HUES48 (cell line): ENCODE measurements around the gene STK38.

Experiments
- H3K27ac ChIP-seq: one replicate; pipeline ENCODE4 v1.7.0; 2013; ENCODE audit warnings: low read depth, low read length, inconsistent platforms
- H3K27me3 ChIP-seq: 2 replicates; pipeline ENCODE4 v1.6.1; 2013; ENCODE audit warnings: mild to moderate bottlenecking, low read length; ENCODE audit not compliant: control insufficient read depth, insufficient read depth
- H3K36me3 ChIP-seq: 2 replicates; pipeline ENCODE4 v1.6.1; 2013; ENCODE audit warnings: low read length; ENCODE audit not compliant: control insufficient read depth, insufficient read depth
- H3K4me1 ChIP-seq: 2 replicates; pipeline ENCODE4 v1.6.1; 2013; ENCODE audit warnings: mild to moderate bottlenecking, low read length; ENCODE audit not compliant: control insufficient read depth, insufficient read depth
- H3K4me3 ChIP-seq: 2 replicates; pipeline ENCODE4 v1.5.1; 2013; ENCODE audit warnings: mild to moderate bottlenecking, low read depth, low read length
- H3K9ac ChIP-seq: 2 replicates; pipeline ENCODE4 v1.6.1; 2013; ENCODE audit warnings: mild to moderate bottlenecking, low read depth, low read length, moderate library complexity
- H3K9me3 ChIP-seq: 2 replicates; pipeline ENCODE4 v1.6.1; 2013; ENCODE audit warnings: low read length; ENCODE audit not compliant: control insufficient read depth, insufficient read depth

Gene STK38

DNA sequence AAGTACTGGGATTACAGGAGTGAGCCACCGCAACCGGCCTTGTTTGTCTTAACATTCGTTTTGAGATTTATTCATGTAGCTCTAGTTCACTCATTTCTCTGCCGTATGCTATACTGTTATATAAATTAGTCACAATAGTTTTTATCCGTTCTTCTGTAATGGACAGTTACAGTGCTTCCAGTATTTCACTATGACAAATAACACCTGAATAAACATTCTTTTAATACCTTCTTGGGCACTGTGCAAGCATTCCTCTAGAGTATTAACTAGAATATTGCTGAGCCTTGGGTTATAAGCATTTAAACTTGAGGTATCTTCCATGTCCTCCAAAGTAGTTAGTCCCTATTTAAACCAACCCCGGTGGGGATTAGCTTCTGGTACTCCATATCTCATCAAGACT lies 45.6 kb downstream of the STK38 start:
- Histone ChIP-seq H3K27me3 (no peaks in the 10 kb centered on the region), H3K36me3 (peaks cover 58% of the 10 kb centered on the region), H3K27ac (no peak overlapping the region), H3K4me1 (no peaks in the 10 kb centered on the region), H3K9ac (no peak overlapping the region), H3K9me3 (no peaks in the 10 kb centered on the region), H3K4me3 (no peak overlapping the region)

DNA sequence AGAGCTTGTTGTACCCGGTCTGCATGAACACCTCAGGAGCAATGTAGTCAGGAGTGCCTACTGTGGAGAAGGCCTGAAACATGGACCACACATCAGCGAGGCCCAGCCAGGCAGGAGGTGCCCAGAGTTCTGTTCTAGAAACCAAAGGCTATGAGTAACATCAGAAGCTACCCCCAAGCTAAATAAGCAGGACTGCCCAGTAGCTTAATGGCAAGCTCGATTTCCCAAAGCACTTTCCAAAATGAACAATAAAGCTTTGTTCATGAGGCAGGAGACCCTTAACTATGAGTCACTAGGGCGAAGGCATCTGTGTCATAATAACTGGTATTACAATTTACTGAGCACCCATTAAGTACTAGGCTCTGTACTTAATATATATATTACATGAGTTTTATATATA lies 47.4 kb downstream of the STK38 start:
- H3K27ac ChIP-seq = no peak overlapping the region
- no peaks in the 10 kb centered on the region for H3K27me3 ChIP-seq
- H3K36me3 ChIP-seq = peaks cover 56% of the 10 kb centered on the region
- H3K4me3 ChIP-seq = no peak overlapping the region
- H3K9me3 ChIP-seq = no peaks in the 10 kb centered on the region
- H3K4me1 ChIP-seq = no peaks in the 10 kb centered on the region
- no peak overlapping the region for H3K9ac ChIP-seq

DNA sequence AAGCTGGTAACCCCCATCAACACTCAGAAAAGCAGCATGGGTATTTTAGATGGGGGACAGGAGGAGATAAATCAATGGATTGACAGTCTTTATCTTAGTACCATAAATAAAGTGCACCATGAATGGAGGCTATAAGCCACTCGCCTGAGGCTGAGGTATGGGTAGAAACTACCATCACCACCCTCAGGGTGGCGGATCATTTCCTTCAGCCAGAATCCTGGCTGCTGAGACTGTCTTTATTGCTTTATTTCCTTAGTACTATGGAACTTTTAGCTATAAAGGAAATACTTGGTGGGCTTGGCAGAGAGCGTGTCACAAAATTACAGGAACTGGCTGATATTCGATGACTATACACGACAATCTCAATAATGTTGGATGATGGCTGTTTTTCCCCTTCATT lies 52.2 kb downstream of the STK38 start:
- H3K27ac ChIP-seq = no peak overlapping the region
- peaks cover 48% of the 10 kb centered on the region for H3K36me3 ChIP-seq

DNA sequence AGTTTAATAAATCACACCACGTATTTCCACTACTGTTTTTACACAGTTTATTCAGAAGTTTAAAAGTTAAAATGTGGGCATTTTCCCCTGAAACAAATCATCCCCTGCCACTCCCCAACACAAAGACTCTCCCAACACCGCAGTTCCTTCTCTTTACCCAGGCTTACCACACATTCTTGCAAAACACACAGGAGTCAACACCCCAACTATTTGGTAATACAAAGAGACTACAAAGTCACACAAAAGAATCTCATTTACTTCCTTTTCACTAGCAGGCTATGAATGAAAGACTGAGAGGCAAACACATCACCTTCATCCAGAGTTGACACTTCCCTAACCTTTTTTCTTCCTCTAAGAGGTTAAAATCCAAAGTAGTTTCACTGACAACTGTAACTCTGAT lies 53.4 kb downstream of the STK38 start:
- H3K4me1 ChIP-seq = peaks cover 22% of the 10 kb centered on the region
- H3K36me3 ChIP-seq = peaks cover 46% of the 10 kb centered on the region

More for the DNA sequence above, 52.2 kb downstream of the STK38 start:
- Histone ChIP-seq H3K4me1 (peaks cover 22% of the 10 kb centered on the region), H3K9ac (no peak overlapping the region), H3K9me3 (no peaks in the 10 kb centered on the region), H3K27me3 (no peaks in the 10 kb centered on the region), H3K4me3 (no peak overlapping the region)

DNA sequence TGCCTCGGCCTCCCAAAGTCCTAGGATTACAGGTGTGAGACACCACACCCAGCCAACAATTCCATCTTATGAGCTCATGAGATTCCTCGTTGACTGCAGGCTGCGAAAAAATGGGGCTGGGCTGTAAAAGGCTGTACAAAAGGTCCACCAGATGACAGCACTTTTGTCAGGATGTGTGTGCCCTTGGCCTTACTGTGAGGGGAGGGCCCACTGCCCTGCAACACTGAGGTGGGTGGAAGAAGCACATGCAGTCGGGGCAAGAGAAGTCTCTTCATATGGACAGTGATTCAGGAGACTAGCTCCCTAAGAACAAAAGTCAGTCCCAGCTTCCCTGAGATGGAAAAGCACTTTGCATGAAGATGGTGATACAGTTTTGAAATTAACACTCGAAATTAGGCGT lies 54.0 kb downstream of the STK38 start:
- Histone ChIP-seq H3K4me3 (no peak overlapping the region), H3K4me1 (peaks cover 22% of the 10 kb centered on the region), H3K36me3 (peaks cover 51% of the 10 kb centered on the region), H3K27me3 (no peaks in the 10 kb centered on the region), H3K9ac (no peak overlapping the region), H3K27ac (peak overlapping the region; percentile 4), H3K9me3 (no peaks in the 10 kb centered on the region)

More for the DNA sequence above, 53.4 kb downstream of the STK38 start:
- Histone ChIP-seq H3K4me3 (no peak overlapping the region), H3K27ac (peak overlapping the region; percentile 46), H3K9ac (no peak overlapping the region), H3K9me3 (no peaks in the 10 kb centered on the region), H3K27me3 (no peaks in the 10 kb centered on the region)

DNA sequence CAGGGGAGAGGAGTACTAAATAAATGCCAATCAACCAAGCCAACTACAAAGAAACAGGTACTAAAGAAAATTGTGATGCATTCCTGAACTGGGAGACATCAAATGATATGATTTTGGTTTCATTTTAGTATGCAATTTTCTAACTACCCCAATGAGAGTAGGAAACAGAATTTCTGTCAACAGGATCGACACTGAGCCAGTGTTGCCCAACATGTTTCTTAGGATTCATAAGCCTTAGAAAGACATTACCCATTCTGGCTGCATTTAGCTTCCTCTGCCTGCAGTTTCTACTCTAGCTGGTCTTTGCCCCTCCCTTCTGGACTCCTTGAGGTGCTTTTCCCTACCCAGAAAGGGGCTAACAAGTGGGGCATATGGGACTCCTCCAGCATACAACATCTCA lies 54.7 kb downstream of the STK38 start:
- H3K4me3 ChIP-seq = no peak overlapping the region
- peaks cover 22% of the 10 kb centered on the region for H3K4me1 ChIP-seq
- H3K9ac ChIP-seq = no peak overlapping the region
- H3K27ac ChIP-seq = no peak overlapping the region
- H3K27me3 ChIP-seq = no peaks in the 10 kb centered on the region
- no peaks in the 10 kb centered on the region for H3K9me3 ChIP-seq
- peaks cover 56% of the 10 kb centered on the region for H3K36me3 ChIP-seq

DNA sequence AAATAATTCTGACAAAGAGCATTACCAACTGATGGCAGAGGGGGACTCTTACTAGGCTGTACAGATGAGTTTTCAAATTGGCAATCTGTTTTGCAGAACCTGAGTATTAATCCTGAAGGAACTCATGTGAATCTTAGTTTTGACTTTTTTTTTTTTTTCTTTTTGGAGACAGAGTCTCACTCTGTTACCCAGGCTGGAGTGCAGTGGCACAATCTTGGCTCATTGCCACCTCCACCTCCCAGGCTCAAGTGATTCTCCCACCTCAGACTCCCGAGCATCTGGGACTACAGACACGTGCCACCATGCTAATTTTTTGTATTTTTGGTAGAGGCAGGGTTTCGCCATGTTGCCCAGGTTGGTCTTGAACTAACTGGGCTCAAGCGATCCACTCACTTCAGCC lies 55.2 kb downstream of the STK38 start:
- peaks cover 56% of the 10 kb centered on the region for H3K36me3 ChIP-seq
- H3K4me3 ChIP-seq = no peak overlapping the region
- no peak overlapping the region for H3K9ac ChIP-seq
- no peak overlapping the region for H3K27ac ChIP-seq
- peaks cover 22% of the 10 kb centered on the region for H3K4me1 ChIP-seq
- H3K27me3 ChIP-seq = no peaks in the 10 kb centered on the region
- H3K9me3 ChIP-seq = no peaks in the 10 kb centered on the region

DNA sequence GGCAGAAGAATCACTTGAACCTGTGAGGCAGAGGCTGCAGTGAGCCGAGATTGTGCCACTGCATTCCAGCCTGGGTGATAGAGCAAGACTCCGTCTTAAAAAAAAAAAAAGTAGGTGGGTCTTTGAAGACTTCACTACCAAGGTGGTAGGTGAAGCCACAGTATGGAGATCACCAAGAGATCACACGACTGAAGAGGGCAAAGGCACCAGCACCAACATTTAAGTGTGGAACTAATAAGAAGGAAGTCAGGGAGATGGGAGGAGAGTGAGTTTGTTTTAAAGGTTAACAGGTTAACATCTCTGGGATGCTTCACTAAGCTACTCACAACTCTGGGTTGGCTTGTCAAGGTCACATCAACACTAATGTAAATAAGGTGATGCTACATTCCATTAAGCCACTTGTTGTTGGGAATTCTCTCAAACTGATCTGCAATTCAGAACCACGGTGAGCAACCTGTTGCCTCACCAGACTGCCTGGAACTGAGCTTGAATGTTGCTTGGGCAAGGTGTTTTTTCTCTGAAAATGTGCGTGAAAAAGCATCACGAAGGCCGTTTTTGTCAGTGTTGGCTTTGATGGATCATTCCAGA lies 55.8 kb downstream of the STK38 start:
- Histone ChIP-seq H3K27me3 (no peaks in the 10 kb centered on the region), H3K36me3 (peaks cover 56% of the 10 kb centered on the region), H3K4me3 (no peak overlapping the region), H3K27ac (no peak overlapping the region), H3K9ac (no peak overlapping the region), H3K9me3 (no peaks in the 10 kb centered on the region), H3K4me1 (peaks cover 22% of the 10 kb centered on the region)

DNA sequence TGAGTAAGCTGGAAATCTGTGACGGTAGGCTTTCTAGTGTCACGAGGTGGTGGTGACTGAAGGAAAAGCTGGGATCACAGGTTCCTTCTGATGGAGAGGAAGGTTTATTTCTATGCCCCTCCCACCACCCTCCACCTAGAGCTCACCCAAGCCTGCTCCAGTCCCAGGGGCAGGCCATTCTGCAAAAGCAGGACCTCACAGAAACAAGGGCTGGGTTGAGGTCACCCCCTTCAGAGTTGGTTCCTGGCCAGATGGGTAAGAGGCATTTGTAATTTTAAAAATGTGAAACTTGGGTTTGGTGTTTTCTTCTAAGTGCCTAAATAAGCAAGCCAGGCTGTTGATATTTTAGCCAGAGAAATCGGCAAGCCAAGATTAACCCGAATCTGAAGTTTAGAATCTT lies 57.9 kb downstream of the STK38 start:
- Histone ChIP-seq H3K4me1 (peaks cover 19% of the 10 kb centered on the region), H3K36me3 (peaks cover 54% of the 10 kb centered on the region), H3K9ac (no peak overlapping the region), H3K9me3 (no peaks in the 10 kb centered on the region), H3K4me3 (no peak overlapping the region), H3K27ac (no peak overlapping the region), H3K27me3 (no peaks in the 10 kb centered on the region)

DNA sequence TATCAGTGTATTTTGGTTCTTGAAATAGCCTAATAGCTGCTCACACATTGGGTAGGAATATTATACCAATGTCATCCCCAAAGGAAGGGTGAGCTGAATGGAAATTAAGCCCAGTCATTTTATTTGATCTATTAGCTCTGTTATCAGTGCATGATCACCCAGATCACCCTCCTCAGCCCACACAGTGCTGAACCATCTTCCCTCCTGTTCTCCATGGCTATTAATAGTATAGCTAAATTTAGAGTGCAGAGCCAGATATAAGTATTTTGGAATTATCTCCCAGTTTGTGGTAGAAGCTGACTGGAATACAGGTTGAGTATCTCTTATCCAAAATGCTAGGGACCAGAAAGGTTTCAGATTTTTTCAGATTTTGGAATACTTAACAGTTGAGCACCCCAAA lies 59.1 kb downstream of the STK38 start:
- H3K9ac ChIP-seq = no peak overlapping the region
- no peak overlapping the region for H3K4me3 ChIP-seq
- H3K4me1 ChIP-seq = peaks cover 7% of the 10 kb centered on the region; the same call in 1 of the 2 replicates
- peaks cover 48% of the 10 kb centered on the region for H3K36me3 ChIP-seq
- no peaks in the 10 kb centered on the region for H3K9me3 ChIP-seq
- H3K27ac ChIP-seq = no peak overlapping the region
- no peaks in the 10 kb centered on the region for H3K27me3 ChIP-seq

DNA sequence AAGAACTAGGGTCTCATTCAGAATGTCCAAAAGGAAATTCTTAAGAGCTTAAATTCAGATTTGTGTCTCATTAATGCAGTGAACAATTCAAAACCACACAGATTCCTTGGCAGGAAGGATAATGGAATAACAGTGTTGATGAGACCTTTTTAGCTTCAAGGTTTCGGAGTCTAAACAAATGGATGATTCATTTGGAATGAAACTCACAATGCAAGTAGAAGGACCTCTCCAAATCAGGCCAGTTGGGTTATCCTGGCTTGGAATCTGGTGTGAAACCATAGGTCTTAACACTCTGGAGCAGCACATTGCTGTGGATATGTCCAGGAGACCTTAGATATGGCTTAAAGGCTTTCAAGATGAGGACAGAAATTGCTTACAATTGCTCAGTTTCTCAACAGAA lies 59.6 kb downstream of the STK38 start:
- Histone ChIP-seq H3K27me3 (no peaks in the 10 kb centered on the region), H3K9ac (no peak overlapping the region), H3K4me1 (0 out of 2 replicates have a peak, but pooled peaks cover 7% of the 10 kb centered on the region), H3K9me3 (no peaks in the 10 kb centered on the region), H3K4me3 (no peak overlapping the region), H3K36me3 (peaks cover 48% of the 10 kb centered on the region), H3K27ac (no peak overlapping the region)
